ENCODE results near the gene ZBTB7C.

The ZBTB7C gene

GRCh38 chr18:48007381-48007780, 401.8 kb downstream of the ZBTB7C start:
- DNase-seq: no peak

- DNase-seq: no peak
Measured at GRCh38 chr18:48006415-48007175, 402.6 kb downstream of the ZBTB7C start.

GRCh38 chr18:48004577-48004976, 404.6 kb downstream of the ZBTB7C start:
- no peak for DNase-seq

- DNase-seq: no peak
Measured at GRCh38 chr18:48003426-48004349, 405.5 kb downstream of the ZBTB7C start.

- no peak for DNase-seq
Measured at GRCh38 chr18:48002933-48003365, 406.2 kb downstream of the ZBTB7C start.

GRCh38 chr18:48000701-48001100, 408.5 kb downstream of the ZBTB7C start:
- DNase-seq: no peak

GRCh38 chr18:47999801-48000248, 409.4 kb downstream of the ZBTB7C start:
- DNase-seq: no peak

- no peak for DNase-seq
Measured at GRCh38 chr18:47997338-47997780, 411.8 kb downstream of the ZBTB7C start.

- peak; percentile 93 for DNase-seq
Measured at GRCh38 chr18:47996091-47996541, 413.1 kb downstream of the ZBTB7C start.

- DNase-seq: no peak
Measured at GRCh38 chr18:47995654-47996053, 413.5 kb downstream of the ZBTB7C start.

- DNase-seq: no peak
Measured at GRCh38 chr18:47993409-47993808, 415.8 kb downstream of the ZBTB7C start.

- DNase-seq: no peak
Measured at GRCh38 chr18:47992976-47993375, 416.2 kb downstream of the ZBTB7C start.

GRCh38 chr18:47992266-47992665, 416.9 kb downstream of the ZBTB7C start:
- DNase-seq: no peak

- peak; percentile 95 for DNase-seq
Measured at GRCh38 chr18:47990981-47991380, 418.2 kb downstream of the ZBTB7C start.

- DNase-seq: no peak
Measured at GRCh38 chr18:47987388-47987699, 421.8 kb downstream of the ZBTB7C start.

GRCh38 chr18:47986620-47987387, 422.4 kb downstream of the ZBTB7C start:
- peak; percentile 83 for DNase-seq

- no peak for DNase-seq
Measured at GRCh38 chr18:47985866-47986265, 423.3 kb downstream of the ZBTB7C start.

- no peak for DNase-seq
Measured at GRCh38 chr18:47984991-47985390, 424.2 kb downstream of the ZBTB7C start.

- DNase-seq: peak; percentile 67
Measured at GRCh38 chr18:47983946-47984345, 425.2 kb downstream of the ZBTB7C start.

- DNase-seq: no peak
Measured at GRCh38 chr18:47983055-47983454, 426.1 kb downstream of the ZBTB7C start.

GRCh38 chr18:47981830-47982229, 427.4 kb downstream of the ZBTB7C start:
- no peak for DNase-seq

- DNase-seq: no peak
Measured at GRCh38 chr18:47981320-47981719, 427.9 kb downstream of the ZBTB7C start.

GRCh38 chr18:47979611-47980200, 429.5 kb downstream of the ZBTB7C start:
- no peak for DNase-seq

Measured in NCI-H524 treated with DMSO at 0.1 percent for 48 hours (cell line).